Epithelial cell of proximal tubule (primary cell): ENCODE results near the gene TRIM22. TPM values are rescaled to one million over a fixed set of nuclear protein-coding genes. Genes with fewer than 3 reads are reported as not detected.
"Not testable (repeated sequence)": the region's sequence is repeated elsewhere in the genome, so short reads cannot be mapped to it uniquely, and the experiment has no call there.

ENCODE experiments used
- DNase-seq: peaks from one replicate; pipeline ENCODE4 v3.0.0-alpha.2; 2011; ENCODE audit warnings: low read depth
- H3K4me3 ChIP-seq: 2 replicates; pipeline ENCODE4 v1.5.1; 2011; ENCODE audit warnings: low read depth, mild to moderate bottlenecking, low read length
- total RNA-seq: library from RNA; depleted of rRNA; stranded (reverse); fragments of >200 nt; gene quantifications from 2 replicates; pipeline ENCODE4 v1.2.3, GENCODE V29; 2015
- TF ChIP-seq, protein P1 (sequence below): conservative IDR thresholded peaks from 2 replicates; pipeline ENCODE4 v1.5.1; 2012; ENCODE audit warnings: low read depth, mild to moderate bottlenecking, low read length

The TRIM22 gene
- total RNA-seq, 1 donor from 2014 or later = 18.9 TPM

DNA sequence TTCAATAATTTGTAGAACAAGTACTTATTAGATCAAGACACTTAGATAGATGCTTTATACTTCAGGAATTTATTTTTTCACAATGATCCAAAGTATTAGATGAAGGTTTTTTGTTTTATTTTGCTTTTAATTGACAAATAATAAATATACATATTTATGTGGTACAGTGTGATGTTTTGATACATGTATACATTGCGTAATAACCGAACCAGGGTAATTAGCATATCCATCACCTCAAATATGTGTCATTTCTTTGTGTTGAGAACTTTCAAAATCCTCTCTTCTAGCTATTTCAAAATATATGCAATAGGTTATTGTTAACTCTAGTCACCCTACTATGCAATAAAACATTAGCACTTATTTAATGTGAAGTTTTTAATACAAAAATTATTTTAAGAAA lies 26.1 kb upstream of the TRIM22 start:
- TF ChIP-seq, protein P1, sequence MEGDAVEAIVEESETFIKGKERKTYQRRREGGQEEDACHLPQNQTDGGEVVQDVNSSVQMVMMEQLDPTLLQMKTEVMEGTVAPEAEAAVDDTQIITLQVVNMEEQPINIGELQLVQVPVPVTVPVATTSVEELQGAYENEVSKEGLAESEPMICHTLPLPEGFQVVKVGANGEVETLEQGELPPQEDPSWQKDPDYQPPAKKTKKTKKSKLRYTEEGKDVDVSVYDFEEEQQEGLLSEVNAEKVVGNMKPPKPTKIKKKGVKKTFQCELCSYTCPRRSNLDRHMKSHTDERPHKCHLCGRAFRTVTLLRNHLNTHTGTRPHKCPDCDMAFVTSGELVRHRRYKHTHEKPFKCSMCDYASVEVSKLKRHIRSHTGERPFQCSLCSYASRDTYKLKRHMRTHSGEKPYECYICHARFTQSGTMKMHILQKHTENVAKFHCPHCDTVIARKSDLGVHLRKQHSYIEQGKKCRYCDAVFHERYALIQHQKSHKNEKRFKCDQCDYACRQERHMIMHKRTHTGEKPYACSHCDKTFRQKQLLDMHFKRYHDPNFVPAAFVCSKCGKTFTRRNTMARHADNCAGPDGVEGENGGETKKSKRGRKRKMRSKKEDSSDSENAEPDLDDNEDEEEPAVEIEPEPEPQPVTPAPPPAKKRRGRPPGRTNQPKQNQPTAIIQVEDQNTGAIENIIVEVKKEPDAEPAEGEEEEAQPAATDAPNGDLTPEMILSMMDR = no peak
- no peak overlapping the region for H3K4me3 ChIP-seq
- DNase-seq = no peak

DNA sequence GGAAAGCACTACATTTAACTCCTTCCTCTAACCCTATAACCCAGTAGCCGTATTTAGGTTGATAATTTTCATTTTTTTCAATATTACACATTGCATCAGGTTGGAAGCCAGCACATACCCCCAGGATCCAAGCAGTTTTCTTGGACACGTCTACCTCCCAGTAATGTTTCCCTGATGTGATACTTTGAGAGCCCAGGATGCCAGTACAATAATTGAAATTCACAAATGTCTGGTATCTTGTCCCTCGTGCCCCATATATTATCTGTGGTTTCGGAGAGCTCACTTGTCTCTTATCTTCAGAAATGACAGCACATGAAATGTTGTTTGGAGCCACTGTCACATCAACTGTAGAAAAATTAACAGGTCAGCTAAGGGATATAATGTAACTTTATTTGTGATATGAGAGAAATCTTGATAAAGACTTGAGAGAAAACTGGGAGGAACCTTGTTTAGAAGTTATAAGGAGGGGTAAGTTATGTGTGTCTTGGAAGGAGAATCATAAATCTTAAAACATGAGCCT lies 24.5 kb upstream of the TRIM22 start:
- H3K4me3 ChIP-seq = no peak overlapping the region
- DNase-seq = no peak
- TF ChIP-seq, protein P1 = no peak

DNA sequence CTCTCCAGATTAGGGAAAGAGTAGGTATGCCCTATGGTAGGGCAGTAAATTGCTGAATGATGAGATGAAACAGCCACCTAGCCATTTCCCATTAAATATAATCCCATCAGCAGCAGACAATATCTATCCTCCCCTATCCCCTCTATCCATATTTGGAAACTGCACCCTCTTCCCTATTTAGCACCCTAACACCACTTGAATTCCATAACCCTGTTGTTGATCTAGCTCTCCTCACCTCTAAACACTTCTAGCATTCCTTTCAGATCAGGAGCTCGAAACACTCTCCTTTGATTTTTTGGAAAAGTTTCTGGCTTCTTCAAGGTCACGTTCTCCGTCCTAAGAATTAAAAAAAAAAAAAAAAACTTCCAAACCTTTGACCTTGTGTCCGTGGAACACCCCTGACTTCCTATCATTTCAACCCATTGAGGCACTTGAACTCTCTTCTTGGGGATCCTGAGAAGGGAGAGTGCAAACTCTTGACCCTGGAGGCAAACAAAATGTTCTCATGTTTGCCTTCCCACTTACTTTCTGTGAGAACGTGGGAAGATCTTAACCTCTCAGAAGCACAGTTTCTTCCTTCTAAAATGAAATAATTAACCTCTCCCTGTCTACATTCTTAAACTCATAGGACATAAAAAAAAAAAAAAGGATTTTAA lies 23.7 kb upstream of the TRIM22 start:
- TF ChIP-seq, protein P1 = no peak
- no peak overlapping the region for H3K4me3 ChIP-seq
- no peak for DNase-seq

DNA sequence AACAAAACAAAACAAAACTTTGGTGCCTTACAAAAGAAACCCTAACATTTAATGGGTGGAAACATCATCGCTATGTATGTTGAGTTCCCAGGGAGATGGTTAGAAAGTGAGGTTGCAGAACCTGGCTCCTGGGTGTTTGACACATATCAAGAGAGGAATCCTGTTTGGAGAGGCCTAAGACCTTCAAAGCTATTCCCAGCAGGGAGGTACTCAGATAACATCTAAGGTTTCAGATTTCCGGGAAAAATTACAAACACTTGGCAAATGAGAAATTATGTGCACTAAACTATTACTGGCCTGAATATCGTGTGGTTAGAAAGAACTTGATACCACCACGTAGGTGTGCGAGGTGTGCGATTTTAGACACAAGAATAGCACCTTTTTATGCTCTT lies 23.2 kb upstream of the TRIM22 start:
- H3K4me3 ChIP-seq = no peak overlapping the region
- no peak for DNase-seq
- TF ChIP-seq, protein P1 = no peak

DNA sequence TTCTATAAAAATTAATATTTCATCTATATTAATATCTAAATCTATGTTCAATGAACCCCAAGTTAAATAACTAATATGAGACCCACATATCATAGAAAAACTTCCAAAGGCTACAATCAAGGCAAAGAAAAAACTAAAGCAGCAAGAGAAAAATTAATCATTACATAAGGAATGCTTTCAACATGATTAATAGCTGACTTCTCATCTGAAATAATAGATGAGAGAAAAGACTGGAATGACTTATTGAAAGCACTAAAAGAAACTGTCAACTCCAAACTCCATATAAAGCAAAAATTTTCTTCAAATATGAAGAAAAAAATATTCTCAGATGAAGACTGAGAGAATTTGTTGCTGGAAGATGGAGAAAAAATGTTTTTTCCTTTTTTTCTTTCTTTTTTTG lies 17.8 kb upstream of the TRIM22 start:
- DNase-seq = no peak

DNA sequence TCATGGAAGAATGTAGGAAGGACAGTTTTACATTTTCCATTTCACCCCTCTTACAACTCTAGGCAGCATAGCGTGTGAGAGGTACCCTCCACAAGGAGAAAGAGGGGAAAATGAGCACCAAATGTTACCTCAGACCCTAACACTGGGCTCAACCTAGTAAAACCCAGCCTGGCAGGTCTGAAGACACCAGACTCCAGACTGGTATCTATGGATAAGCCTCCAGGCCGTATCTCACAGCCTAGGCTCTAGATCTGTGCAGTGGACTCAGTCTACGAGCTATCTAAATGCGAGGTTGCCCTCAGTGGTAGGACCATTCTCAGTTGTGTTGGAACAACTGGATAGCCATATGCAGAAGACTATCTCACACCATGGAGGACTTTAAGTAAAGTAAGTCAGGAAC lies 15.2 kb upstream of the TRIM22 start:
- TF ChIP-seq, protein P1 = no peak
- H3K4me3 ChIP-seq = no peak overlapping the region
- no peak for DNase-seq

More for the DNA sequence above, 17.8 kb upstream of the TRIM22 start:
- H3K4me3 ChIP-seq = no peak overlapping the region
- TF ChIP-seq, protein P1 = no peak

DNA sequence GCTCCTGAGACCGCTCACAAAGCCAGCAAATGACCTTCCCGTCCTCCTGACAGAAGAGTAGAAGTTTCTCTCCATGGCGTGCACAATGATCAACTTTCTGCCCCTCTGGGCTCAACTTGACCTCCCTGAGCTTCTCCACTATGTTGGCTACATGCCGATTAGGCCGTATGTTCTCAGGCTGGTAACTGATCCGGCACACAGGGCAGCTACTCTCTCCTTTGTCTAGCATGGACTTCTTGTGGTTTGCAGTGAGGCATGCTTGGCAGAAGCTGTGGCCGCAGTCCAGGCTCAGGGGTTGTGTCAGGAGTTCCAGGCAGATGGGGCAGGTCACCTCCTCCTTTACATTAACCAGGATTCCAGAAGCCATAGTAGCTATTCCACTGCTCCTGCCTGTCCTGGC lies 9.8 kb upstream of the TRIM22 start:
- H3K4me3 ChIP-seq = no peak overlapping the region
- TF ChIP-seq, protein P1 = no peak
- DNase-seq = no peak

DNA sequence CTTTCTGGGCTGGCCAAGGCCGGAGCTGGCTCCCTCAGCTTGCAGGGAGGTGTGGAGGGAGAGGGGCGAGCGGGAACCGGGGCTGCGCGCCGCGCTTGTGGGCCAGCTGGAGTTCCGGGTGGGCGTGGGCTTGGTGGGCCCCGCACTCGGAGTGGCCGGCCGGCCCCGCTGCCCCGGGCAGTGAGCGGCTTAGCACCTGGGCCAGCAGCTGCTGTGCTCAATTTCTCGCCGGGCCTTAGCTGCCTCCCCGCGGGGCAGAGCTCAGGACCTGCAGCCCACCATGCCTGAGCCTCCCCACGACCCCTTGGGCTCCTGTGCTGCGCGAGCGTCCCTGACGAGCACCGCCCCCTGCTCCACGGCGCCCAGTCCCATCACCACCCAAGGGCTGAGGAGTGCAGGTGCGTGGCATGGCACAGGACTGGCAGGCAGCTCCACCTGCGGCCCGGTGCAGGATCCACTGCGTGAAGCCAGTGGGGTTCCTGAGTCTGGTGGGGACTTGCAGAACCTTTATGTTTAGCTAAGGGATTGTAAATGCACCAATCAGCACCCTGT lies 6.6 kb upstream of the TRIM22 start:
- not testable (repeated sequence) for H3K4me3 ChIP-seq, DNase-seq

DNA sequence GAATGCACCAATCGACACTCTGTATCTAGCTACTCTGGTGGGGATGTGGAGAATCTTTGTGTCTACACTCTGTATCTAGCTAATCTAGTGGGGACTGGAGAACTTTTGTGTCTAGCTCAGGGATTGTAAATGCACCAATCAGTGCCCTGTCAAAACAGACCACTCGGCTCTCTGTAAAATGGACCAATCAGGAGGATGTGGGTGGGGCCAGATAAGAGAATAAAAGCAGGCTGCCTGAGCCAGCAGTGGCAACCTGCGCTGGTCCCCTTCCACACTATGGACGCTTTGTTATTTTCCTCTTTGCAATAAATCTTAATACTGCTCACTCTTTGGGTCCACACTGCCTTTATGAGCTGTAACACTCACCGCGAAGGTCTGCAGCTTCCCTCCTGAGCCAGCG lies 6.0 kb upstream of the TRIM22 start:
- not testable (repeated sequence) for DNase-seq
- H3K4me3 ChIP-seq = peak overlapping the region; percentile 53
